Colonic mucosa (tissue), 4 donors: Measurements from ENCODE around the gene MAMLD1. TPM values are rescaled to one million over a fixed set of nuclear protein-coding genes. Genes with fewer than 3 reads are reported as not detected.

Experiments used
- DNase-seq: peaks from one replicate; pipeline ENCODE4 v3.0.0-alpha.2; 2020
- H3K27ac ChIP-seq: fragments of 200-600 bp; one replicate; pipeline ENCODE4 v1.8.0; 2021
- H3K27me3 ChIP-seq: fragments of 200-600 bp; one replicate; pipeline ENCODE4 v1.8.0; 2021
- H3K36me3 ChIP-seq: fragments of 200-600 bp; one replicate; pipeline ENCODE4 v1.8.0; 2021
- H3K4me1 ChIP-seq: fragments of 200-600 bp; one replicate; pipeline ENCODE4 v1.8.0; 2021; ENCODE audit warnings: mild to moderate bottlenecking
- H3K4me3 ChIP-seq: fragments of 200-600 bp; one replicate; pipeline ENCODE4 v1.8.0; 2021
- H3K9ac ChIP-seq, 2 donors: one replicate each; pipeline ENCODE4 v1.7.0; 2013; ENCODE audit warnings: control low read depth in 2 of 2, low read depth in 2 of 2, low read length in 2 of 2
- H3K9me3 ChIP-seq: fragments of 200-600 bp; one replicate; pipeline ENCODE4 v1.8.0; 2021
- CTCF ChIP-seq: fragments of 200-600 bp; IDR thresholded peaks from one replicate; pipeline ENCODE4 v1.8.0; 2022; ENCODE audit warnings: antibody characterized with exemption, mild to moderate bottlenecking
- intact Hi-C: fragments of 100-400 bp; cut with DNase I; formaldehyde crosslinking; loops from one replicate; pipeline ENCODE4 v1.14.1; 2022
- total RNA-seq, 2 donors: library from RNA; stranded (reverse); fragmentation: NEBNext Ultra II Directional in 1 of 2; extraction: Animal tissue kit (Norgen Biotek cat#: 25700) in 1 of 2; gene quantifications; one replicate each; pipeline ENCODE4 v1.2.1, GENCODE V29; 2021
- donor health status: healthy.
- donor health status: DM: no; HTN: no; CAD: no.
- donor health status: DM: no; HTN: no; CAD: no.

MAMLD1 gene
- total RNA-seq, 2 donors from 2014 or later: 0.49 to 0.93 TPM

GRCh38 chrX:150551963-150552362 is 188.8 kb downstream of the MAMLD1 start:
- H3K27me3 ChIP-seq: no peaks in the 10 kb centered on the region
- H3K9ac ChIP-seq: no peak overlapping the region
- H3K4me1 ChIP-seq: peaks cover 4% of the 10 kb centered on the region
- no peak for TF ChIP-seq CTCF
- no peaks in the 10 kb centered on the region for H3K9me3 ChIP-seq
- intact Hi-C loops: no loop called here
- no peak overlapping the region for H3K4me3 ChIP-seq
- no peak for DNase-seq
- H3K27ac ChIP-seq: no peak overlapping the region
- no peaks in the 10 kb centered on the region for H3K36me3 ChIP-seq

- Histone ChIP-seq H3K9me3 (no peaks in the 10 kb centered on the region), H3K4me3 (no peak overlapping the region), H3K36me3 (no peaks in the 10 kb centered on the region), H3K9ac (no peak overlapping the region), H3K27ac (no peak overlapping the region), H3K27me3 (no peaks in the 10 kb centered on the region), H3K4me1 (no peaks in the 10 kb centered on the region)
- no peak for DNase-seq
- intact Hi-C loops: no loop called here
- no peak for TF ChIP-seq CTCF
These were observed 195.3 kb downstream of the MAMLD1 start for GRCh38 chrX:150558424-150558823.

Other genes with a start within 250 kb of the MAMLD1 start
- gene MTM1, start 205.3 kb downstream of the MAMLD1 start, total RNA-seq: 10 to 100 TPM; 36.8 to 61.3 TPM